ENCODE data around the gene CRYBA1.
A peak's percentile ranks its signal among the peaks of the same experiment; 100 is the strongest.
"Not testable (repeated sequence)": the region's sequence is repeated elsewhere in the genome, so short reads cannot be mapped to it uniquely, and the experiment has no call there.

CRYBA1 gene

GRCh38 chr17:29225396-29225795 is 21.3 kb upstream of the CRYBA1 start:
- no peaks in the 10 kb centered on the region for H4K20me1 ChIP-seq (ENCODE audit: insufficient read depth, low read length)
- H3K9ac ChIP-seq (ENCODE audit: low read length): no peak overlapping the region
- no peaks in the 10 kb centered on the region for H3K36me3 ChIP-seq (replicated peaks; ENCODE audit: low read depth, low read length)
- H3K4me3 ChIP-seq (ENCODE audit: low read length): no peak overlapping the region
- no peak overlapping the region for H3K27ac ChIP-seq (ENCODE audit: low read length)
- no peak overlapping the region for H2AFZ ChIP-seq (ENCODE audit: low read depth, low read length)
- H3K79me2 ChIP-seq (ENCODE audit: low read length): no peaks in the 10 kb centered on the region
- H3K27me3 ChIP-seq (ENCODE audit: low read depth, low read length): no peaks in the 10 kb centered on the region
- H3K4me2 ChIP-seq (ENCODE audit: low read length): 0 out of 2 replicates have a peak overlapping the region, but pooled peaks have one; percentile 8
- H3K9me3 ChIP-seq (ENCODE audit: insufficient read depth, low read length): no peaks in the 10 kb centered on the region
- no peak for TF ChIP-seq CTCF (IDR thresholded peaks at IDR 0.05; ENCODE audit: low read depth, low read length)
- TF ChIP-seq EZH2phosphoT487 (IDR thresholded peaks at IDR 0.05; ENCODE audit: low read depth): no peak
- peaks cover 24% of the 10 kb centered on the region for H3K4me1 ChIP-seq (ENCODE audit: low read length)

GRCh38 chr17:29233301-29233700 is 13.4 kb upstream of the CRYBA1 start:
- Histone ChIP-seq H4K20me1 (ENCODE audit: insufficient read depth, low read length) (no peaks in the 10 kb centered on the region), H3K9ac (ENCODE audit: low read length) (no peak overlapping the region), H3K4me3 (ENCODE audit: low read length) (no peak overlapping the region), H3K27ac (ENCODE audit: low read length) (no peak overlapping the region), H3K4me2 (ENCODE audit: low read length) (no peak overlapping the region), H3K36me3 (replicated peaks; ENCODE audit: low read depth, low read length) (no peaks in the 10 kb centered on the region), H3K27me3 (ENCODE audit: low read depth, low read length) (no peaks in the 10 kb centered on the region), H3K4me1 (ENCODE audit: low read length) (no peaks in the 10 kb centered on the region), H2AFZ (ENCODE audit: low read depth, low read length) (no peak overlapping the region), H3K9me3 (ENCODE audit: insufficient read depth, low read length) (no peaks in the 10 kb centered on the region), H3K79me2 (ENCODE audit: low read length) (no peaks in the 10 kb centered on the region)
- TF ChIP-seq CTCF (IDR thresholded peaks at IDR 0.05; ENCODE audit: low read depth, low read length) (no peak), EZH2phosphoT487 (IDR thresholded peaks at IDR 0.05; ENCODE audit: low read depth) (no peak)

- H3K9me3 ChIP-seq (ENCODE audit: insufficient read depth, low read length); H3K79me2 ChIP-seq (ENCODE audit: low read length); H3K4me3 ChIP-seq (ENCODE audit: low read length); H4K20me1 ChIP-seq (ENCODE audit: insufficient read depth, low read length); H3K27me3 ChIP-seq (ENCODE audit: low read depth, low read length); H3K4me2 ChIP-seq (ENCODE audit: low read length); H3K36me3 ChIP-seq (replicated peaks; ENCODE audit: low read depth, low read length); H3K9ac ChIP-seq (ENCODE audit: low read length); H3K4me1 ChIP-seq (ENCODE audit: low read length); H3K27ac ChIP-seq (ENCODE audit: low read length); H2AFZ ChIP-seq (ENCODE audit: low read depth, low read length): not testable (repeated sequence)
Measured at GRCh38 chr17:29234972-29235371, 11.7 kb upstream of the CRYBA1 start.

- Histone ChIP-seq H4K20me1 (ENCODE audit: insufficient read depth, low read length) (no peaks in the 10 kb centered on the region), H3K4me1 (ENCODE audit: low read length) (peaks cover 10% of the 10 kb centered on the region), H3K27me3 (ENCODE audit: low read depth, low read length) (no peaks in the 10 kb centered on the region), H2AFZ (ENCODE audit: low read depth, low read length) (no peak overlapping the region), H3K4me2 (ENCODE audit: low read length) (no peak overlapping the region), H3K9ac (ENCODE audit: low read length) (no peak overlapping the region), H3K27ac (ENCODE audit: low read length) (no peak overlapping the region), H3K36me3 (replicated peaks; ENCODE audit: low read depth, low read length) (no peaks in the 10 kb centered on the region), H3K79me2 (ENCODE audit: low read length) (no peaks in the 10 kb centered on the region), H3K4me3 (ENCODE audit: low read length) (no peak overlapping the region), H3K9me3 (ENCODE audit: insufficient read depth, low read length) (no peaks in the 10 kb centered on the region)
- TF ChIP-seq EZH2phosphoT487 (IDR thresholded peaks at IDR 0.05; ENCODE audit: low read depth) (no peak), CTCF (IDR thresholded peaks at IDR 0.05; ENCODE audit: low read depth, low read length) (no peak)
Measured at GRCh38 chr17:29235904-29236303, 10.8 kb upstream of the CRYBA1 start.

All from OCI-LY3 (cell line).